ENCODE measurements around the gene IGIP. TPM values are rescaled to one million over a fixed set of nuclear protein-coding genes. Genes with fewer than 3 reads are reported as not detected.

IGIP gene
- total RNA-seq, 1 experiment from 2014 or later = 1.7 TPM

DNA sequence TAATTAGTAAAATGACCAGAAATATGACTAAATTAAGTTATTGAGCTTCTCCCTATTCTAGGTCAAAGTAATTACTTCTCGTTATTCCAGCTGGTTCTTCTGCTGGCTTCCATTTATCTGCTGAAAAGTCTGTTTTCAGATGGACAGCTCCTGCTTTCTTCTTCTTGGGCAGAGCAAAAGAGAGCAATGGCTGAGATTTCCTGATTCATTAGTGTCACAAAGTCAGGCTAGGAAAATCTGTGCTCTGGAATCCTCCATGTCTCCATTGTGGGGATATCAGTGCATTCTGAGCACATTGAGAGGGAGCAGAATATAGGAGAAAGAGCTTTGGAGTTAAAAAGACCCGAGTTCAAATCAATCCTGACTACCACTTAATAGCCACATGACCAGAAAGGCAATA is 48.9 kb upstream of the IGIP start:
- H3K27ac Mint-ChIP-seq = no peak overlapping the region
- ChIA-PET POLR2A (no interaction called here), CTCF (interaction anchor here (0.7 to 5.7 kb wide), 3 partner anchors 37 to 163 kb away, joined by 3 to 75 read pairs (median 5); partner anchors contain the start of gene PURA)
- TF ChIP-seq, protein P1, sequence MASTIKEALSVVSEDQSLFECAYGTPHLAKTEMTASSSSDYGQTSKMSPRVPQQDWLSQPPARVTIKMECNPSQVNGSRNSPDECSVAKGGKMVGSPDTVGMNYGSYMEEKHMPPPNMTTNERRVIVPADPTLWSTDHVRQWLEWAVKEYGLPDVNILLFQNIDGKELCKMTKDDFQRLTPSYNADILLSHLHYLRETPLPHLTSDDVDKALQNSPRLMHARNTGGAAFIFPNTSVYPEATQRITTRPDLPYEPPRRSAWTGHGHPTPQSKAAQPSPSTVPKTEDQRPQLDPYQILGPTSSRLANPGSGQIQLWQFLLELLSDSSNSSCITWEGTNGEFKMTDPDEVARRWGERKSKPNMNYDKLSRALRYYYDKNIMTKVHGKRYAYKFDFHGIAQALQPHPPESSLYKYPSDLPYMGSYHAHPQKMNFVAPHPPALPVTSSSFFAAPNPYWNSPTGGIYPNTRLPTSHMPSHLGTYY (CRISPR knock-in tag; IDR thresholded peaks at IDR 0.05) = no peak
- H3K36me3 Mint-ChIP-seq = no peaks in the 10 kb centered on the region
- no peaks in the 10 kb centered on the region for H3K9me3 Mint-ChIP-seq
- DNase-seq (ENCODE audit: low spot score) (no peak), ATAC-seq (no peak)
- H3K4me3 Mint-ChIP-seq = no peak overlapping the region
- H3K27me3 Mint-ChIP-seq (ENCODE audit: low read depth) = peaks cover 3% of the 10 kb centered on the region
- no peaks in the 10 kb centered on the region for H3K4me1 Mint-ChIP-seq

DNA sequence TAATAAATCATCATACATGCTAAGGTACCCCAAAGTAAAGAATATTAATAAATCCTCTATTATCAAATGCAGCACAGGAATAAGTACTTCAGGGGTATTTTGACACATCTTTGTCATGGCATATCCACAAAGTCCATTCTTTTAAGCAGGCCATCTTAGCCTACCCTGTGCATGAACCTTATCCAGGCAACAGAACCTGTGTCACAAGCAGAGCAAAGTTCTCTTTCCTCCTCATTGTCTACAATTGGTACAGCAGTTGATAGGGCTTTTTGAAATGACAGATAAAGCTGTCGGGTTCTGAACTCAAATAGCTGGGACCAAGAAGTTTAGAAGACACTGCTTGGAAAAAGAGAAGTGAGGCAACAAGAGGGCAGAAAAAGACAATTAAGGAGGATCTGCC is 42.6 kb upstream of the IGIP start:
- TF ChIP-seq JUN (CRISPR knock-in tag; IDR thresholded peaks at IDR 0.05) = no peak
- ChIA-PET POLR2A (no interaction called here), CTCF (no interaction called here)
- no peak overlapping the region for H3K27ac Mint-ChIP-seq
- no peak for DNase-seq (ENCODE audit: low spot score)
- no peak overlapping the region for H3K4me3 Mint-ChIP-seq
- peaks cover 13% of the 10 kb centered on the region for H3K27me3 Mint-ChIP-seq (ENCODE audit: low read depth)
- H3K36me3 Mint-ChIP-seq = no peaks in the 10 kb centered on the region
- peaks cover 5% of the 10 kb centered on the region for H3K4me1 Mint-ChIP-seq
- no peak for ATAC-seq
- no peaks in the 10 kb centered on the region for H3K9me3 Mint-ChIP-seq

- ChIA-PET CTCF (no interaction called here), POLR2A (no interaction called here)
- TF ChIP-seq SOX15 (CRISPR knock-in tag; IDR thresholded peaks at IDR 0.05) = no peak
- no peak for TF ChIP-seq GABPB1 (CRISPR knock-in tag; IDR thresholded peaks at IDR 0.05)
- no peak for TF ChIP-seq JAZF1 (CRISPR knock-in tag; IDR thresholded peaks at IDR 0.05)
- no peak for TF ChIP-seq IRF1 (CRISPR knock-in tag; IDR thresholded peaks at IDR 0.05)
- TF ChIP-seq ZSCAN18 (CRISPR knock-in tag; IDR thresholded peaks at IDR 0.05) = no peak
- no peak for TF ChIP-seq ETV6 (CRISPR knock-in tag; IDR thresholded peaks at IDR 0.05)
- no peak for TF ChIP-seq RORB (CRISPR knock-in tag; IDR thresholded peaks at IDR 0.05)
- TF ChIP-seq, protein P2, sequence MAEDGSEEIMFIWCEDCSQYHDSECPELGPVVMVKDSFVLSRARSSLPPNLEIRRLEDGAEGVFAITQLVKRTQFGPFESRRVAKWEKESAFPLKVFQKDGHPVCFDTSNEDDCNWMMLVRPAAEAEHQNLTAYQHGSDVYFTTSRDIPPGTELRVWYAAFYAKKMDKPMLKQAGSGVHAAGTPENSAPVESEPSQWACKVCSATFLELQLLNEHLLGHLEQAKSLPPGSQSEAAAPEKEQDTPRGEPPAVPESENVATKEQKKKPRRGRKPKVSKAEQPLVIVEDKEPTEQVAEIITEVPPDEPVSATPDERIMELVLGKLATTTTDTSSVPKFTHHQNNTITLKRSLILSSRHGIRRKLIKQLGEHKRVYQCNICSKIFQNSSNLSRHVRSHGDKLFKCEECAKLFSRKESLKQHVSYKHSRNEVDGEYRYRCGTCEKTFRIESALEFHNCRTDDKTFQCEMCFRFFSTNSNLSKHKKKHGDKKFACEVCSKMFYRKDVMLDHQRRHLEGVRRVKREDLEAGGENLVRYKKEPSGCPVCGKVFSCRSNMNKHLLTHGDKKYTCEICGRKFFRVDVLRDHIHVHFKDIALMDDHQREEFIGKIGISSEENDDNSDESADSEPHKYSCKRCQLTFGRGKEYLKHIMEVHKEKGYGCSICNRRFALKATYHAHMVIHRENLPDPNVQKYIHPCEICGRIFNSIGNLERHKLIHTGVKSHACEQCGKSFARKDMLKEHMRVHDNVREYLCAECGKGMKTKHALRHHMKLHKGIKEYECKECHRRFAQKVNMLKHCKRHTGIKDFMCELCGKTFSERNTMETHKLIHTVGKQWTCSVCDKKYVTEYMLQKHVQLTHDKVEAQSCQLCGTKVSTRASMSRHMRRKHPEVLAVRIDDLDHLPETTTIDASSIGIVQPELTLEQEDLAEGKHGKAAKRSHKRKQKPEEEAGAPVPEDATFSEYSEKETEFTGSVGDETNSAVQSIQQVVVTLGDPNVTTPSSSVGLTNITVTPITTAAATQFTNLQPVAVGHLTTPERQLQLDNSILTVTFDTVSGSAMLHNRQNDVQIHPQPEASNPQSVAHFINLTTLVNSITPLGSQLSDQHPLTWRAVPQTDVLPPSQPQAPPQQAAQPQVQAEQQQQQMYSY (CRISPR knock-in tag; IDR thresholded peaks at IDR 0.05) = no peak
- no peak for TF ChIP-seq NFYB (CRISPR knock-in tag; conservative IDR thresholded peaks at IDR 0.05; ENCODE audit: low read depth)
- TF ChIP-seq ZNF396 (CRISPR knock-in tag; IDR thresholded peaks at IDR 0.05; ENCODE audit: borderline replicate concordance) = no peak
- no peak for TF ChIP-seq TCF7 (CRISPR knock-in tag; IDR thresholded peaks at IDR 0.05; ENCODE audit: low read depth)
- no peak for TF ChIP-seq ZBTB21 (CRISPR knock-in tag; IDR thresholded peaks at IDR 0.05; ENCODE audit: borderline replicate concordance)
- TF ChIP-seq EMX1 (CRISPR knock-in tag; IDR thresholded peaks at IDR 0.05) = no peak
- TF ChIP-seq ZNF232 (CRISPR knock-in tag; IDR thresholded peaks at IDR 0.05) = no peak
- TF ChIP-seq ZNF423 (CRISPR knock-in tag; IDR thresholded peaks at IDR 0.05) = no peak
- TF ChIP-seq FOXJ3 (CRISPR knock-in tag; IDR thresholded peaks at IDR 0.05; ENCODE audit: borderline replicate concordance) = no peak
- no peak overlapping the region for H3K27ac Mint-ChIP-seq
- no peak for ATAC-seq
- H3K4me1 Mint-ChIP-seq = peaks cover 5% of the 10 kb centered on the region
- no peak overlapping the region for H3K4me3 Mint-ChIP-seq
- H3K9me3 Mint-ChIP-seq = no peaks in the 10 kb centered on the region
- no peak for DNase-seq (ENCODE audit: low spot score)
- no peaks in the 10 kb centered on the region for H3K36me3 Mint-ChIP-seq
- H3K27me3 Mint-ChIP-seq (ENCODE audit: low read depth) = peaks cover 13% of the 10 kb centered on the region
These were observed 42.1 kb upstream of the IGIP start for GRCh38 chr5:140083650-140084049.

Data from WTC11 (cell line).